Measurements from ENCODE around the gene SYT6. TPM values are rescaled to one million over a fixed set of nuclear protein-coding genes. Genes with fewer than 3 reads are reported as not detected.

SYT6 gene
- total RNA-seq, 1 experiment from 2014 or later = not detected

DNA sequence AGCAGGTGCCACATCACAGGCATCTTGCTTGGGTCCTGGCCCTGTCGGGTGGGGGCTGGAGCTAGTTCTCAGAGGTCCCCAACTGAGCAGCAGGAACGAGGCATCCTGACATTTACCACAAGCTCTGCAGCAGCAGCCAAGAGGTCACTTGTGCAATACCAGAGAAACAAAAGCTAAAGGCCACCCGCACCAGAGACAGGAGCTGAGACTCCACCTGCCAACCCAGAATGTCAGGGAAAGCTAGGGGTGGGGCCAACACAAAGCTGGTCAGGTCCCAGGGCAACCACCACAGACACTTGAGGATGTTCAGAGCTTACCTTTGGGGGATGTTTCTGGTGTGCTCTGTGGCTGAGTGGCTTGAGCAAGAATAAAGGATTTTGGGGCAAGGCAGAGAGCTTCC, 13.6 kb upstream of the SYT6 start (continued):
- TF ChIP-seq FOSL1 (IDR thresholded peaks at IDR 0.05; ENCODE audit: low read depth) (no peak), CEBPB (IDR thresholded peaks at IDR 0.05; ENCODE audit: low read depth) (no peak)

GRCh38 chr1:114164840-114165543, 11.3 kb upstream of the SYT6 start:
- TF ChIP-seq CBX3 (IDR thresholded peaks at IDR 0.05; ENCODE audit: low read depth) (no peak), CEBPB (IDR thresholded peaks at IDR 0.05; ENCODE audit: low read depth) (no peak), ZBTB33 (IDR thresholded peaks at IDR 0.05; ENCODE audit: extremely low read depth, insufficient replicate concordance, low read length) (no peak), EGR1 (IDR thresholded peaks at IDR 0.05; ENCODE audit: low read depth) (no peak), SP1 (IDR thresholded peaks at IDR 0.05; ENCODE audit: low read depth) (no peak), ELF1 (IDR thresholded peaks at IDR 0.05; ENCODE audit: borderline replicate concordance, low read depth) (no peak), SIN3A (IDR thresholded peaks at IDR 0.05; ENCODE audit: low read depth) (no peak), JUND (IDR thresholded peaks at IDR 0.05) (no peak), ZNF274 (IDR thresholded peaks at IDR 0.05; ENCODE audit: low read depth, low read length) (no peak), POLR2AphosphoS5 (IDR thresholded peaks at IDR 0.05; ENCODE audit: low read depth, low read length) (no peak)
- H3K4me2 ChIP-seq (ENCODE audit: low read length) = no peak overlapping the region
- H2AFZ ChIP-seq (ENCODE audit: low read depth, low read length, poor library complexity, severe bottlenecking) = no peak overlapping the region
- ATAC-seq = no peak
- DNase-seq (ENCODE audit: low read depth, low spot score) = no peak
- no peaks in the 10 kb centered on the region for H3K9me3 ChIP-seq (ENCODE audit: control insufficient read depth in 1 of 2, insufficient read depth in 1 of 2, low read depth in 1 of 2, low read length in 2 of 2)
- BruUV-seq (replicated peaks) = no TSS peak
- H3K36me3 ChIP-seq (ENCODE audit: control insufficient read depth in 1 of 2, insufficient read depth in 2 of 2, low read length in 2 of 2) = no peaks in the 10 kb centered on the region
- H4K20me1 ChIP-seq (ENCODE audit: insufficient read depth) = no peaks in the 10 kb centered on the region
- H3K4me3 ChIP-seq (replicated peaks in 1 of 2; ENCODE audit: low read depth in 1 of 2, low read length in 2 of 2) = no peak overlapping the region
- CTCF ChIA-PET = no interaction called here
- no peak overlapping the region for H3K9ac ChIP-seq (ENCODE audit: low read length)
- no peak overlapping the region for H3K27ac ChIP-seq (ENCODE audit: low read depth, low read length)
- H3K4me1 ChIP-seq (ENCODE audit: control insufficient read depth in 1 of 2, insufficient read depth in 2 of 2, low read length in 2 of 2) = no peaks in the 10 kb centered on the region
- H3K79me2 ChIP-seq (ENCODE audit: insufficient read depth, low read length) = no peaks in the 10 kb centered on the region
- H3K9me2 ChIP-seq (ENCODE audit: insufficient read depth) = no peaks in the 10 kb centered on the region
- RAD21 ChIA-PET (ENCODE audit: low non-redundant PET in 1 of 2, low total read pairs in 2 of 2, uncharacterized antibody in 2 of 2, unreplicated experiment in 2 of 2) = no interaction called here
- intact Hi-C loops (cut with micrococcal nuclease) = loop anchor here (10.0 kb wide), 1 partner anchor 60 kb away; no protein-coding TSS in a partner anchor
- POLR2A ChIA-PET = no interaction called here
- H3K27me3 ChIP-seq (ENCODE audit: insufficient read depth, low read length) = peaks cover 24% of the 10 kb centered on the region
